ENCODE data around the gene SACS. TPM values are rescaled to one million over a fixed set of nuclear protein-coding genes. Genes with fewer than 3 reads are reported as not detected.

SACS gene
- total RNA-seq, 1 experiment from 2014 or later, result 53.0 TPM

GRCh38 chr13:23472189-23472588, 38.7 kb upstream of the SACS start:
- no peak overlapping the region for H3K56ac ChIP-seq (ENCODE audit: insufficient read length, low read depth, low read length)
- no peak overlapping the region for H3K14ac ChIP-seq (ENCODE audit: insufficient read depth, low read length)
- no peak overlapping the region for H3K27ac ChIP-seq (ENCODE audit: insufficient read length, low read depth, low read length)
- H4K5ac ChIP-seq (ENCODE audit: insufficient read length, low read depth, low read length), result no peak overlapping the region
- Mint-ChIP-seq H3K27me3 (ENCODE audit: low read depth) (no peaks in the 10 kb centered on the region), H3K36me3 (ENCODE audit: insufficient read depth in 1 of 3, low read depth in 3 of 3) (no peaks in the 10 kb centered on the region), H3K4me1 (peaks cover 23 to 33% of the 10 kb centered on the region in 2 experiments), H3K27ac (no peak overlapping the region), H3K9me3 (no peaks in the 10 kb centered on the region), H3K4me3 (no peak overlapping the region)
- no peaks in the 10 kb centered on the region for H4K20me1 ChIP-seq (ENCODE audit: control insufficient read depth, insufficient read depth, insufficient read length)
- H3T11ph ChIP-seq (ENCODE audit: low read length), result no peak overlapping the region
- H2AFZ ChIP-seq (ENCODE audit: low read length), result no peak overlapping the region
- no peak overlapping the region for H3K4me2 ChIP-seq (ENCODE audit: insufficient read depth, insufficient read length, low read length)
- H3K9me3 ChIP-seq (ENCODE audit: control insufficient read depth, low read depth, low read length), result no peaks in the 10 kb centered on the region
- H3K18ac ChIP-seq (ENCODE audit: insufficient read length, low read depth, low read length), result no peak overlapping the region
- H2BK5ac ChIP-seq (ENCODE audit: insufficient read length, low read length), result no peak overlapping the region
- DNase-seq, result no peak
- TF ChIP-seq CTCF (conservative IDR thresholded peaks at IDR 0.05), result no peak
- H4K8ac ChIP-seq (replicated peaks; ENCODE audit: insufficient read length, low read depth, low read length), result no peak overlapping the region
- no peak overlapping the region for H2BK12ac ChIP-seq (ENCODE audit: insufficient read length, low read depth, low read length)
- H3K4ac ChIP-seq (ENCODE audit: low read depth, low read length), result no peak overlapping the region
- no peaks in the 10 kb centered on the region for H3K79me1 ChIP-seq (ENCODE audit: insufficient read depth, low read depth, low read length, poor library complexity, severe bottlenecking)
- H3K23me2 ChIP-seq (ENCODE audit: insufficient read length, low read depth, low read length, poor library complexity, severe bottlenecking), result no peaks in the 10 kb centered on the region
- WGBS (ENCODE audit: extremely low coverage, insufficient read length, low lambda C conversion rate), result no CpG with 5 or more reads among the region's 4 CpGs
- no peak overlapping the region for H2BK15ac ChIP-seq (ENCODE audit: low read depth, low read length)
- H3K9ac ChIP-seq (ENCODE audit: extremely low read depth, insufficient read length, low read length), result no peak overlapping the region
- H3K23ac ChIP-seq (ENCODE audit: insufficient read length, low read depth, low read length), result no peak overlapping the region
- no peaks in the 10 kb centered on the region for H3K79me2 ChIP-seq (ENCODE audit: insufficient read depth, low read length)
- H2AK5ac ChIP-seq (ENCODE audit: insufficient read length, low read length), result no peak overlapping the region
- no peaks in the 10 kb centered on the region for H3K27me3 ChIP-seq (ENCODE audit: insufficient read depth, low read length)
- no peak overlapping the region for H2BK20ac ChIP-seq (ENCODE audit: low read depth, low read length, poor library complexity, severe bottlenecking)
- H2BK120ac ChIP-seq (ENCODE audit: low read depth, low read length, poor library complexity, severe bottlenecking), result no peak overlapping the region
- H3K4me1 ChIP-seq (ENCODE audit: insufficient read depth, low read length), result peaks cover 5% of the 10 kb centered on the region; the same call in 1 of the 2 replicates
- H4K91ac ChIP-seq (ENCODE audit: insufficient read length, low read depth, low read length), result no peak overlapping the region
